HG03280 (cell line): ENCODE results near the gene PSMB3.
"Not testable (repeated sequence)": the region's sequence is repeated elsewhere in the genome, so short reads cannot be mapped to it uniquely, and the experiment has no call there.

Source experiments
- ATAC-seq: cut with Tn5 transposase; IDR thresholded peaks from one replicate; pipeline ENCODE4 v1.9.1; 2021; ENCODE audit warnings: mild to moderate bottlenecking, moderate library complexity; ENCODE audit not compliant: unreplicated experiment

PSMB3 gene

GRCh38 chr17:38715216-38715943, 37.2 kb upstream of the PSMB3 start:
- ATAC-seq: no peak

GRCh38 chr17:38716368-38717005, 36.1 kb upstream of the PSMB3 start:
- ATAC-seq: no peak

- no peak for ATAC-seq
These were observed 35.3 kb upstream of the PSMB3 start for GRCh38 chr17:38717139-38717745.

- ATAC-seq: no peak
These were observed 33.1 kb upstream of the PSMB3 start for GRCh38 chr17:38719289-38719942.

GRCh38 chr17:38719943-38720641, 32.4 kb upstream of the PSMB3 start:
- ATAC-seq: no peak

GRCh38 chr17:38720941-38721340, 31.6 kb upstream of the PSMB3 start:
- no peak for ATAC-seq

GRCh38 chr17:38721802-38722201, 30.7 kb upstream of the PSMB3 start:
- ATAC-seq: no peak

- no peak for ATAC-seq
These were observed 28.1 kb upstream of the PSMB3 start for GRCh38 chr17:38724337-38724988.

- no peak for ATAC-seq
These were observed 27.5 kb upstream of the PSMB3 start for GRCh38 chr17:38725066-38725465.

- ATAC-seq: not testable (repeated sequence)
These were observed 26.4 kb upstream of the PSMB3 start for GRCh38 chr17:38726145-38726544.

GRCh38 chr17:38727736-38728135, 24.8 kb upstream of the PSMB3 start:
- no peak for ATAC-seq

- no peak for ATAC-seq
These were observed 24.2 kb upstream of the PSMB3 start for GRCh38 chr17:38728290-38728831.

- no peak for ATAC-seq
These were observed 23.1 kb upstream of the PSMB3 start for GRCh38 chr17:38729368-38729885.

- peak; percentile 88 for ATAC-seq
These were observed 22.5 kb upstream of the PSMB3 start, which contains the start of gene CISD3 for GRCh38 chr17:38729886-38730525. Gene CISD3, plus strand, starts transcription at chr17:38730341. Its CDS starts 18 bp downstream, at chr17:38730359.

GRCh38 chr17:38730526-38731379, 21.8 kb upstream of the PSMB3 start:
- no peak for ATAC-seq

- ATAC-seq: no peak
These were observed 20.8 kb upstream of the PSMB3 start for GRCh38 chr17:38731526-38732294.

- ATAC-seq: no peak
These were observed 19.9 kb upstream of the PSMB3 start for GRCh38 chr17:38732376-38733281.
